ENCODE results near the gene NCOA1. TPM values are rescaled to one million over a fixed set of nuclear protein-coding genes. Genes with fewer than 3 reads are reported as not detected.
"Not testable (repeated sequence)": the region's sequence is repeated elsewhere in the genome, so short reads cannot be mapped to it uniquely, and the experiment has no call there.

NCOA1 gene
- total RNA-seq, 1 donor from 2014 or later: 148 TPM

DNA sequence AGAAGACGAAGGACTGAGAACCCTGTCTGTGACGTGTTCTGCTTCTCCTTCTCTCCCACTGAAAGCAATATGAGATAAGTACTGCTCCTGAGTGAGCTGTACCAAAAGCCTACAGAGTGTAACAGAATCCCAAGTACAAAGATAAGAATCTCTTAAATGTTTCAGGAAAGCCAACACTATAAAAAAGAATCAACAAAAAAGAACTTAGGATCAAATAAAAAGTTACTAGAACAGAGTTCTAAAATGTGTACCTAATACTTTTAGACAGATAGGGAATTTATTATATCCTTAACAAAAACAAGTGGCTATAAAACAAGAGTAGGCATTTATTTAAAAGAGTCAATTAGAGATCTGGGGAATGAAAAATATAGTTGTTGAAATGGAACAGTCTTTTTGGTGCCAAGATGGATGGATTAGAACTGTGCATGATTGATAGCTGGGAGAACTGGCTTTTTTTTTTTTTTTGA is 49.0 kb downstream of the NCOA1 start:
- no peak for DNase-seq

DNA sequence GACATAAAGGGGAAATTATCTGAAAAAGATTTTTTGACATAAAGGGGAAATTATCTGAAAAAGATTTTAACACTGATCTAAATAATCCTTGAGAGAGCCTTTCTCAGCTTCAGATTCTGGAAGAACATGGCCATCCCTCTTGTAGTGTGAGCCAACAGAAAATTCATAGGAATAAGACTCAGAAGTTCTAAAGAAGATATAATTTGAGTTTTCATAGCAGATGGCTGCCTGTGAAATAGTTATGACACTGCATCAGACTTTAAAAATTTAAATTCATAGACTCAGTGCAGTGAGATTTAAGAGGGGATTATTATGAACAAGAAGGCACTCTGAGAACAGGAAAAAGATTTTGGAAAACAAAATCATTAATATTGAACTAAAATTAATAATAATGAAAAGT is 50.6 kb downstream of the NCOA1 start:
- no peak for DNase-seq

DNA sequence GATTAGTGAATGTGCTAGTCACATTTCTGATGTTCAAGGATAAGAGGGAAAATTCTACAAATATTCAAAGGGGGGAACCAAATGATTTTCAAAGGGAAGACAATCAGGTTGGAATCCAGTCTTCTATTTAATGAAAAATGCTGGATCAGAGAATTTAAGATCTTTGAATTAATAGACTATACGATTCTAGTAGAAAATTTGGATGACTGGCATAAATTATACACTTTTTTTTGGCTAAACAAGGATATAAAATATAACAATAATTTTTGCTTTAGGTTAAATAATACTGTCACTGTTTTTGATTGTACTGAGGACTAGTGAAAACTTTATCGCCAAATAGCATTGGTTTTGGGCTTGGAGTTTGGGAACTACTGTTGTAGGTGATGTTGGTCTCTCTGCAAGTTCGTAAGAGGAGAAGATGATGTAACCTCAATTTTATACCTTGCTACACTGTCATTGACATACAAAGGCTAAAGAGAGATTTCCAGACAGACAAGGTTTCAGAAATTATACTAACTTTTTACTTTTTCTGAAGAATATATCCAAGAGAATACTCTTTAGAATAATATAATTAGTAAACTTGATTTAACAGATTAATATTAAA is 51.3 kb downstream of the NCOA1 start:
- no peak for DNase-seq

DNA sequence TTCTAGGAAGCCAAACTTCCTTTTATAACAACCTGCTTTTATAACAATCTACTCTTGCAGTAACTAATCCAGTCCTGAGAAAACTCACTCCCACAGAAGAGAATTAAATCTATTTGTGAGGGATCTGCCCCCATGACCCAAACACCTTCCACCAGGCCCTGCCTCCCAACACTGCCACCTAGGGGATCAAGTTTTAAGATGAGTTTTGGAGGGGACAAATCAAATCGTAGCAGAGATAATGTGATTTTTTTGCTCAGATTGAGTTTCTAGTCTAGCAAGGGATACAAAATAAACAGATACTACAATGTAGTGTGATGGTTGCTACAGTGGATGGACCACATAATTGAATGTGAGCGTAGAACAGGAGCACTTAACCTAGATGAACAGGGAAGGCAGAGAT is 52.2 kb downstream of the NCOA1 start:
- no peak for DNase-seq

DNA sequence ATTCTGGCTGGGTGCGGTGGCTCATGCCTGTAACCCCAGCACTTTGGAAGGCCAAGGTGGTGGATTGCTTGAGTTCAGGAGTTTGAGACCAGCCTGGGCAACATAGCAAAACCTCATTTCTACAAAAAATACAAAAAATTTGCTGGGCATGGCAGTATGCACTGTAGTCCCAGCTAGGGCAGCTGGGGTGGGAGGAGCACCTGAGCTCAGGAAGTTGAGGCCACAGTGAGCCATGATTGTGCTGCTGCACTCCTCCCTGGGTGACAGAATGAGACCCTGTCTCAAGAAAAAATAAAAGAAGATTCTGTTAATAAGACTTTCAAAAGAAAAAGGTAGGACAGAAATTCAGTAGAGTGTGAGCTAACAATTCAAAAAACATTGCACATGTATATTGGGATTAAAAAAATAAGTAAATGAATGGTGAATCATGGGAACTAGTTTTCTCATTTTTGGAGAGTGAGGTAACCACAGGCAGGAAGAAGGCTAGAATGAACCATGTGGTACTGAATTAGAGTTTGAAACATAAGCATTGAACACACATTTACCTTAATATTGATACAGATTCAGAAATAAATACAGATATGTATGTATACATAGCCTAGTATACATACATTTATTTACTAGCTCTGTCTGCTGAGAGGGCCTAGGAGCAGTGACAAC is 53.5 kb downstream of the NCOA1 start:
- DNase-seq: no peak

DNA sequence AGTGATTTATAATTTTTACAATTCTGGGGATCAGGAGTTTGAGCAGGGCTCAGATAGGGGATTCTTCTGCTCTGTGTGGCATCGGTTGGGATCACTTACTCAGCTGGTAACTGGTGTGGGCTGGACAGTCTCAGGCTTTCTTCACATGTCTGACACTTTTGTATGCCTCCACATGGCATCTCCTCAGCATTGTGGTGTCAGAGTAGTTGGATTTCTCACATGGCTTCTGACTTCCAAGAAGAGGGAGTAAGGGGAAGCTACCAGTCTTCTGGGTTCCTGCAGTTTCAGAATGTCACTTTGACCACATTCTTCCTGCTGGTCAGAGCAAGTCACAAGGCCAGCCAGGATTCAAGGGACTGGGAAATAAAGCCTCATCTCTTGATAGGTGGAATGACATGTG is 55.6 kb downstream of the NCOA1 start:
- DNase-seq: no peak

DNA sequence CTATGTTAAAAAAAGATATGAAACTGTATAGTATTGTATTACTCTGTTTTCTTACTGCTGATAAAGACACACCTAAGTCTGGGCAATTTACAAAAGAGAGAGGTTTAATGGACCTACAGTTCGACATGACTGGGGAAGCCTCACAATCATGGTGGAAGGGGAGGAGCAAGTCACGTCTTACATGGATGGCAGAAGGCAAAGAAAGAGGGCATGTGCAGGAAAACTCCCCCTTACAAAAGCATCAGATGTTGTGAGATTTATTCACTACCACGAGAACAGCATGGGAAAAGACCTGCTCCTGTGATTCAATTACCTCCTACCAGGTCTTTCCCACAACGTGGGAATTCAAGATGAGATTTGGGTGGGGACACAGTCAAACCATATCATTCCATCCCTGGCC is 57.0 kb downstream of the NCOA1 start:
- DNase-seq: no peak

DNA sequence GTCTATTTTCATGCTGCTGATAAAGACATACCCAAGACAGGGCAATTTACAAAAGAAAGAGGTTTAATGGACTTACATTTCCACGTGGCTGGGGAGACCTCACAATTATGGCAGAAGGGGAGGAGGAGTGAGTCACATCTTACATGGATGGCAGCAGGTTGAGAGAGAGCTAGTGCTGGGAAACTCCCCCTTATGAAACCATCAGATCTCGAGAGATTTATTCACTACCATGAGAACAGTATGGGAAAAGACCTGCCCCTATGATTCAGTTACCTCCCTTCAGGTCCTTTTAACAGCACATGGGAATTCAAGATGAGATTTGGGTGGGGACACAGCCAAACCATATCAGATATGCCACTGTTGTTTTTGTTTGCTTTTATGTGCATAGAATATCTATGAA is 59.2 kb downstream of the NCOA1 start:
- not testable (repeated sequence) for DNase-seq

DNA sequence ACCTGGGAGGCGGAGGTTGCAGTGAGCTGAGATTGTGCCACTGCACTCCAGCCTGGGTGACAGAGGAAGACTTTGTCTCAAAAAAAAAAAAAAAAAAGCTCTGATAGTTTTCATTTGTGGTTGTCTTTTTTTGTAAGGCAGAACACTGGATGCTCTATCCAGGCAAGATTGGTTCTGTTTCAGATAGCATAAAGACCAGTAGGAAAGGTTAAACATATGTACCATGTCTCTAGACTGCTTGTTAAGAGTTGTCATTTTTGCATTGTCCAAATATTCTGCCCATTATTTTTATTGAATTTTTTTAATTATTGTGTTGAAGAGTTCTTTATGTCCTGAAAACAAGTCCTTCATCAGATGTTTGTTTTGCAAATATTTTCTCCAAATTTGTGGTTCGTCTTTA is 60.0 kb downstream of the NCOA1 start:
- DNase-seq: no peak

DNA sequence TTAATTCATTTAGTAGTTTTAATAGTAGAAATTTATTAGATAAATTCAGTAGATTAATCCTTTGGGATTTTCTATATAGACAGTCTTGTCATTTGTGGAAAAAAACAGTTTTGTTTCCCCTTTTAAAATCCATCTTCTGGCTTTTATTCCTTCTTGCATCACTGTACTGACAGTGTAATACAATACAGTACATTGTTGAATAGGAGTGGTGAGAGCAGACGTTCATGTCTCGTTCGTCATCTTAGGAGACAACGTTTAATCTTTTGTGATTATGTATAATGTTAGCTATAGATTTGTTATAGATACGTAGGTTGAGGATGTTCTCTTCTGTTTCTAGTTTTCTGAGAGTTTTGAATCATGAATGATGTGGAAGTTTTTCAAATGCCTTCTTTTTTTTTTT is 61.8 kb downstream of the NCOA1 start:
- DNase-seq: no peak

DNA sequence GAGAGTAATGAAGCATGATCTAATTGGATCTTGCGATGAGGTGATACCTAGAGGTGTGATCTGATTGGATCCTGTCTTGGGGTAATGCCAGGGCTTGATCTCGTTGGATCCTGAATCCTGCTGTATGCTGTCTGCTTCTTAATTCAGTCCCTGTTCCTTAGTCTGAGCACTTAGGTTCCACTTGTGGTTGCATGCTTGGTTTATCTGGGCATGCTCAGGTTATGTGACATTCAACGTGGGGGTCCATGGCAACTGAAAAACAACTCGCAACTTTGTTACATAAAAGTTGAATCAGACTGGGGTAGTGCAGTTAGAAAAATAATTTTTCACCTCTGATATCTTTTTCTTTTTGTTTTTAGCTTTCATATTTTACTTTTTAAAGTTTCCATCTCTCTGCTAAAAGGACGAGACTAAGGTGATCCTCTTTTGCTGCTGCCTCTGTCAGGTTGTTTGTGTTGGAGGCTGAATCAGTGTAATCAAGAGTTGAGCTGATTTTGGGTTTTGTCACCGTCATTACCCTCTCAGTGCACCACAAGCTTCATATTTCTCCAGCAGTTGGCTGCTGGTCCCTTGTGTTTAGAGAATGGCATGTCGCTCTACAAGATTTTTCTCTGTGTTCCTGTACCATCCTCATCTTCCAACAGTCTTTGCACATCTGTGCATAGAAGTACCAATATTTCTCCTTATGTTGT is 67.9 kb downstream of the NCOA1 start:
- no peak for DNase-seq

DNA sequence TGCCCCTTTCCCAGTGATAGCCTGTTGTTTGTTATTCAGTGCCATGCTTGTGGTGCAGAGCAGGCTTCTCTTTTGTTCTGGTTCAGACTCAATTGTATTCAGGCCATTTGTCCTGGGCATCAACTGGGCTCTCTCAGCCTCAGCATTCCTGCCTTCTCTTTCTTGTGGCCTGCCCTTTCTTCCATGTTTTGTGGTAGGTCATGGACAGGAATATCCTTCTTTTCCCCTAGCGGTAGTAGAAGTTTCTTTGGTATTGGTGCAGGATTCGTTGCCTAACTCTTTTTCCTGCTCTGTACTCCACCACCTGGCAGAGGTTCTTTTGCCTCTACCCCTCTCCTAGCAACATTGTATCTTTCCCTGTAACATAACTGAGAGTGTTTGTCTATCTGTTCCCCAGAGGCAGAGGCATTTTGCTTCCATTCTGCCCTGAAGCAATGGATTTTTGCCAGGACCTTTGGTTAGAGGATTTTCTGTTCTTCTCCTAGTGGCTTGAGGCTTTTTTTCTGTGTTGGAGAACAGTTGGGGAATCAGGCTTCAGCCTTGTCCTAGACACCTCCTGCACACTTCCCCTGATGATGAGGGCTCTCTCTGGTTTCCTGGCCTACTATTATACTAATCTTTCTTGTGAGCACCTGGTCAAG is 68.5 kb downstream of the NCOA1 start:
- no peak for DNase-seq

DNA sequence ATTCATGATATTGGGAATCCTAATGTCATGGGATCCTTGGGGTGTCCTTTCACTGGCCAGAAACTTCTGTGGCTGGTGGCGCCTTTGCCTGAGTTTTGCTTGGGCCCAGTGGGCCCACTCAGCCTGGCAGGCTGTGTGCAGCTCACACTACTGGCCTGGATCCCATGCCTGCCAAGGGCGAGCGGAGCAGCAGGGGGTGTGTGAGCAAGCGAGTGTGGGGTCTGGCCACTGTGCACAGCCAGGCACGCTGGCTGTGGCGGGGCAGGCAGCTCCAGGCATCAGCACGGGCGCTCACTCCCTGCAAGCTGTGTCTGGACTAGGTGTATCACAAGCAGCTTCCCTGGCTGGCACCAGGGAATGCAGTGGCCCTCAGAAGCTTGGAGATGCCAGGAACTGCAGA is 74.5 kb downstream of the NCOA1 start:
- DNase-seq: no peak

DNA sequence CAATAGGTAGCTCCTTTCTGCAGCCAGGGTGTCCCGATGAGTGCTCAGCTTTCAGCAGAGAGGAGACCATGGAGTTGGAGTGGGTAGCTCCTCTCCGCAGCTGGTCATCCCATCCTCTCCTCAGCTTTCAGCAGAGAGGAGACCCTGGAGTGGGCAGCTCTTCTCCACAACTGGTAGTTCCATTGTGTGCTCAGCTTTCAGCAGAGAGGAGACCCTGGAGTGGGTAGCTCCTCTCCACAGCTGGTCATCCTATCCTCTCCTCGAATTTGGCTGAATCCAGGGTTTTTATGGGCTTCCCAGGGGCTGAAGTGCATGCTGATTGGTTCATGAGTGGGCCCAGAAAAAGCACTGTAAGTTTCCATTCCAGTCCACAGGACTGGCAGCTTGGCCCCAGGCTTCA is 75.2 kb downstream of the NCOA1 start:
- DNase-seq: no peak

DNA sequence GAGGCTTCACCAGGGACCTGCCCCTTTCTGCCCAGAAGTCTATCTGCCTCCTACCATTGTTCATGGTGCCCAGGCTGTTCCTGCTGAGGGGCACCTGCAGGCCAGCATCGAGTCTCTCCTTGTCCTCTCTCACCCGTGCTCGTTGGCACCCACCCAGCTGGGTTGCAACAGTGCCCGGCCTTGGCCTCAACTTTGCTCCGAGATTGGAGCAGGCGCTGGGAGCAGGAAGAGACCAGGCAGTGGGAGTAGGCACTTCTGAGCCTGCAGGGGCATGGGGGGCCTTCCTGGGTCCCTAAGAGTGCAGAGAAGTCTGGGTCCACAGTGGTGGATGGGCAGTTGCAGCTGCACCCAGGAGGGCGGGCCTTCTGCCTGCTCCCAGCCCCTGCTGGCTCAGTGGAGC is 75.6 kb downstream of the NCOA1 start:
- no peak for DNase-seq

DNA sequence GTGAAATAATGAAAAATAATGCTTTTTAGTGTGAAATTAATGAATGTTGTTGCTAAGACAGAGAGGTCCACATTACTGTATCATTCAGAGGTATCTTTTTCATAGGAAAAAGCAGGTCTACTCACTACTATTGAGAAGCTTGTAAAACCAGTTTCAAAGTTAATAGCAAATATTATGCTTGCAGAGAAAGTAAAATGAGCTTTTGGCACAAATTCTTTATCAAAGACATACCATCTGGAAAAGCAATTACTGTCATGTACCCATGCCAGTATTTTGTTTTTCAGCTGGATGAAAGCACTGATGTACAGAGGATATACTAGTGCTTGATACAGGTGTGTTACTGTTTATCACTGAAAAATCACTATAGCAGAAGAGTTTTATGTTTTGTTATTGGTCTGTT is 77.5 kb downstream of the NCOA1 start:
- DNase-seq: no peak

DNA sequence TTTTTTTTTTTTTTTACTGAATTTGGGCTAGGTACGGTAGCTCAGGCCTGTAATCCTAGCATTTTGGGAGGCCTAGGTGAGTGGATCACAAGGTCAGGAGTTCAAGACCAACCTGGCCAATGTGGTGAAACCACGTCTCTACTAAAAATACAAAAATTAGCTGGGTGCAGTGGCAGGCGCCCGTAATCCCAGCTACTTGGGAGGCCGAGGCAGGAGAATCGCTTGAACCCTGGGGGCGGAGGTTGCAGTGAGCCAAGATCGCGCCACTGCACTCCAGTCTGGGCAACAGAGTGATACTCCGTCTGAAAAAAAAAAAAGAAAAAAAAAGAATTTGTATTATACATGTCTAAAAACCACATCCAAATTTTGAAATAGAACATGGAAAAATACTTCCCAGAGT is 78.5 kb downstream of the NCOA1 start:
- not testable (repeated sequence) for DNase-seq

DNA sequence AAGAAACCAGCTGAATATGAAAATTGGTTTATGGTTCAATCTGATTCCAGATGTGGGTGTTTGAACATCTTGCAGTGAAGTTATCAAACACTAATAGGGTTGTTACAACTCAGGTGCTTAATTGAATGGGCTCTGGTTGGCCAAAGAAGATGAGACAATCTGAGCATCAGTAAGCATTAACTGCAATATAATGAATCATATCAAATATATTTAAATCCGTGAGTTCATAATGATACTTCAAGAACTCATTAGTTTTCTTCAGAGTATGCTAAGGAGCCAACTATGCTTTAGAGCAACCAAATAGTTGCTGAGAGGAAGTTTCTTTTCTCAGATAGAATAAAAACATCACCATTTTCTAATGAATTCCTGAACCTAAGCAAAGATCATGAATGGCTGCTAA is 79.2 kb downstream of the NCOA1 start:
- DNase-seq: no peak

DNA sequence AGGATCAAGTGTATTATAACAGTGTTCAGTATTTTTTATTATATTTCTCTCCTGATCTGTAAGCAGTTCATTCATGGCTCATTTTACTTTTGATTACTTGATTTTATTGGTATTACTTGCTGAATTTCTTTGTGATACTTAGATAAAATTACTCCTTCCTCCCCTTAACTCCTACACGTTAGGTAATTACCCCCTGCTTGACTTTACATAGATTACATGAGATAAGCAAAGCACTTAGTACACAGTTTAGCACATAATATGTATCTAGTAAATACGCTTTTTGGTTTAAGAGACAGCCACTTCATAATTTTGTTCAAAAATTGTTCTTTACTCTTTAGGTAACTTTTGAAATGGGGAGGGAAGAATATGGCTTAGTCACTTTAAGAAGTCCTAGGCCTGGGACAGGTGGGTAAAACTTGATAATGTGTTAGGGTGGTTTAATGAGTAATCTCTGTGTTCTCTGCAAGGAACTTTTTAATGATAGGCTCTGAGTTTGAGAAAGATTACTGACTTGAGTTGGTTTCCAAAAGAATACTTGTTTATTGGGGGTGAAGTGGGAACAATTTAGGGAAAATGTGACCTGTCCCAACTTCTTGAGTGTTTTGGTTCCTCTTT is 80.9 kb downstream of the NCOA1 start:
- no peak for DNase-seq

DNA sequence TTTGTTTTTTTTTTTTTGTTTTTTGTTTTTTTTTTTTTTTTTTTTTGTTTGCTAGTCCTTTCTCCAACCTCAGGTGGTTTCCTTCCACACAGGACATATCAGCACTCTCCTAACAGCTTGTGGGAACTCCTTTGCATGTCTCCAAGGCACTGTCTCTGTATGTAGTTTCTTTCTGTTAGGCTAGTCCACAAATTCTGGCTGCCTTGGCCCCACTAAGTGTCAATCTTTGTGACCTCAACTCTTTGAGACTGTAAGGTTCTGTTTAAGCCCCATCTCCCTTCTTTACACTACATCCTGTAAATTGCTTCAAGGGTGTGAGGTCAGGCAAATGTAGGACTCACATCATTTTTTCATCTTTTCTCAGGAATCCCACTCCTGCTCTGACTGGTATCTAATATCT is 85.1 kb downstream of the NCOA1 start:
- no peak for DNase-seq

DNA sequence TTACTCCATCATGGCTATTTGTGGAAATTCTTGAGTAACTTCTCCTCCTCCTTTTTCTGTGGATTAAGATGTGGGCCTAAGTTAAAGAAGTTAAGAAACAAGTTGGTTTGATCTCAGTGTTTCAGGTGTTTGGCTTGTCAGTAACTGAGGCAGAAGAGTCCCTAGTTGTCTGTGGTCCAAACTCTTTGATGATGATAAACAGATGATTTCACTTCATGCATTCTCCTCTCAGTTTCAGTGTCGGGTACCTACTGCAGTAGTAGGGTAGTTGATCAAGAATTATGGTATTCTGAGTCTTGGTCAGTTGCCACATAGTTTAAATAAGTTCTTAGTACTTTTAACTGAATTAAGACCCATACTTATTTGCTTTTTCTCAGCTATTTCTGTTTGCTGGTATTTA is 85.6 kb downstream of the NCOA1 start:
- no peak for DNase-seq

DNA sequence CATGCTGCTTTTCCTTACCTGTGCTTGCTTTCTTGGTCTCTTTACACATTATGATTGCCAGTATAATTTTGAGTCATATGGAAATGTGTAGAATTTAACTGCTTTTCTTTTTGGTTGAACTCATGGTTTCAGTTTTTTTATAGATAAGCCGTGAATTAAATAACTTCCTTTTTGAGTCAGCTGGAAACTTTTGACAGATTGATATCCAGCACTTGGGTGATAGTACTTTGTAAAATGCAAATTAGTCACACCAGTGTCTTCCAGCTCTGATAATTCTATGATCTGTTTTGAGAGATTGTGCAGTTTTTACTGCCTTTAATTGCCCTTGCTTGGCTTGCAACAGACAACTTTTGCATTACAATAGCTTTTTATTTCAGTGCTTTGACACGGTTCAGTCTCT is 86.4 kb downstream of the NCOA1 start:
- no peak for DNase-seq

All from occipital lobe (tissue), 2 donors.